Uterus (tissue), 4 donors: Measurements from ENCODE around the gene AMDHD1. TPM values are rescaled to one million over a fixed set of nuclear protein-coding genes. Genes with fewer than 3 reads are reported as not detected.

ENCODE experiments used
- DNase-seq, 2 donors: peaks; one replicate each; pipeline ENCODE4 v3.0.0-alpha.2; 2019 to 2020
- H3K27ac ChIP-seq, 2 donors: fragments of 200-600 bp; sonication (generic); 1 replicate in 1 of 2; 2 replicates in 1 of 2; pipeline ENCODE4 v1.5.1; 2016 to 2018
- H3K27me3 ChIP-seq, 2 donors: fragments of 200-600 bp; sonication (generic); one replicate each; pipeline ENCODE4 v1.5.1; 2018 to 2019; ENCODE audit warnings: control low read depth in 1 of 2
- H3K36me3 ChIP-seq, 2 donors: fragments of 200-600 bp; sonication (generic); one replicate each; pipeline ENCODE4 v1.5.1; 2019; ENCODE audit warnings: control low read depth in 1 of 2
- H3K4me1 ChIP-seq, 2 donors: fragments of 200-600 bp; sonication (generic); one replicate each; pipeline ENCODE4 v1.5.1; 2018 to 2019; ENCODE audit warnings: control low read depth in 1 of 2
- H3K4me3 ChIP-seq, 2 donors: fragments of 200-600 bp; sonication (generic); 1 replicate in 1 of 2; 2 replicates in 1 of 2; pipeline ENCODE4 v1.5.1; 2018 to 2019; ENCODE audit warnings: mild to moderate bottlenecking in 1 of 2
- H3K9me3 ChIP-seq, 2 donors: fragments of 200-600 bp; sonication (generic); one replicate each; pipeline ENCODE4 v1.5.1; 2019; ENCODE audit warnings: control low read depth in 1 of 2
- CTCF ChIP-seq, 4 experiments: fragments of 200-600 bp in 2 of 4; fragments of 450-650 bp in 2 of 4; sonication (generic) in 2 of 4; IDR thresholded peaks; one replicate each; pipeline ENCODE4 v1.5.1; 2016 to 2019; ENCODE audit warnings: antibody characterized with exemption in 4 of 4, mild to moderate bottlenecking in 2 of 4, moderate library complexity in 1 of 4
- POLR2A ChIP-seq, 2 donors: fragments of 450-650 bp; IDR thresholded peaks; one replicate each; pipeline ENCODE4 v1.6.1; 2016; ENCODE audit warnings: antibody characterized with exemption in 2 of 2, mild to moderate bottlenecking in 1 of 2, moderate library complexity in 1 of 2
- intact Hi-C: fragments of 100-400 bp; cut with DNase I; formaldehyde crosslinking; loops from one replicate; pipeline ENCODE4 v1.15.1; 2023; ENCODE audit warnings: low total_unique reads
- total RNA-seq, 4 donors: library from RNA; depleted of rRNA in 3 of 4; stranded (reverse); fragments of >200 nt in 3 of 4; gene quantifications; one replicate each; pipeline versions ENCODE4 v1.1.0 to v1.2.4, GENCODE V29; 2014 to 2023
- donor health status: DM: yes; HTN: yes; CAD: no.

AMDHD1 gene
- total RNA-seq, 4 donors from 2014 or later, result 0.26 to 1.8 (median 1.1) TPM; not detected in 1

GRCh38 chr12:95997911-95998510 is 54.9 kb downstream of the AMDHD1 start:
- Histone ChIP-seq H3K4me1 (no peaks in the 10 kb centered on the region), H3K27me3 (no peaks in the 10 kb centered on the region), H3K36me3 (no peaks in the 10 kb centered on the region), H3K4me3 (no peak overlapping the region), H3K9me3 (no peaks in the 10 kb centered on the region), H3K27ac (no peak overlapping the region)
- intact Hi-C loops, result no loop called here
- DNase-seq, result no peak
- TF ChIP-seq POLR2A (IDR thresholded peaks at IDR 0.05), result no peak
- TF ChIP-seq CTCF (IDR thresholded peaks at IDR 0.05), result no peak

- H3K9me3 ChIP-seq, result no peaks in the 10 kb centered on the region
- TF ChIP-seq CTCF (IDR thresholded peaks at IDR 0.05) (peak; percentile 38 to 60 (median 56)), POLR2A (IDR thresholded peaks at IDR 0.05) (no peak)
- no peak overlapping the region for H3K4me3 ChIP-seq
- H3K36me3 ChIP-seq, result no peaks in the 10 kb centered on the region
- no peaks in the 10 kb centered on the region for H3K4me1 ChIP-seq
- no peaks in the 10 kb centered on the region for H3K27me3 ChIP-seq
- no peak for DNase-seq
- intact Hi-C loops, result no loop called here
- H3K27ac ChIP-seq, result no peak overlapping the region
Measured at GRCh38 chr12:95998611-95999286, 55.6 kb downstream of the AMDHD1 start.

- no peak overlapping the region for H3K27ac ChIP-seq
- no peak overlapping the region for H3K4me3 ChIP-seq
- H3K36me3 ChIP-seq, result no peaks in the 10 kb centered on the region
- H3K9me3 ChIP-seq, result no peaks in the 10 kb centered on the region
- no peaks in the 10 kb centered on the region for H3K27me3 ChIP-seq
- H3K4me1 ChIP-seq, result no peaks in the 10 kb centered on the region
- no peak for TF ChIP-seq CTCF (IDR thresholded peaks at IDR 0.05)
- no peak for TF ChIP-seq POLR2A (IDR thresholded peaks at IDR 0.05)
- DNase-seq, result no peak
- intact Hi-C loops, result no loop called here
Measured at GRCh38 chr12:95999484-95999883, 56.4 kb downstream of the AMDHD1 start.

DNA sequence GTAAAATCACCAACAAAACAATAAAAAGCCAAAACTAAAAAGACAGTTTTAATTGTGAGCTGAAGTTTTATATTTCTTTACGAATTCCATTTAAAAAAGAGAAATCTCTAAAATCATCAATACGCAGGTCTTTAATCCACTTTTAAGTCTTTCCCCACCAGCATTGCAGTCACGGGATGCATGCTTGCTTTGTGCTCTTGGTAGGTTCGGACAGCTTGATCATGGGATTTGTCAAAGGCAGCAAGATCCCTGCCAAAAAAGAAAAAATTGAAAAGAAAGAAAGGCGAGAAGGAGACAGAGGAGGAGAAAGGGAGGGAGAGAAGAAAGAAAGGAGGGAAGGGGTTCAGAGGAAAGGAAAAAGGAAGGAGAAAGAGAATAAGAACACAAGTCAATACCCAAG is 57.7 kb downstream of the AMDHD1 start:
- no peak overlapping the region for H3K4me3 ChIP-seq
- H3K4me1 ChIP-seq, result no peaks in the 10 kb centered on the region
- H3K36me3 ChIP-seq, result no peaks in the 10 kb centered on the region
- intact Hi-C loops, result no loop called here
- no peak for TF ChIP-seq POLR2A (IDR thresholded peaks at IDR 0.05)
- TF ChIP-seq CTCF (IDR thresholded peaks at IDR 0.05), result no peak
- no peak overlapping the region for H3K27ac ChIP-seq
- H3K9me3 ChIP-seq, result no peaks in the 10 kb centered on the region
- DNase-seq, result no peak
- no peaks in the 10 kb centered on the region for H3K27me3 ChIP-seq

DNA sequence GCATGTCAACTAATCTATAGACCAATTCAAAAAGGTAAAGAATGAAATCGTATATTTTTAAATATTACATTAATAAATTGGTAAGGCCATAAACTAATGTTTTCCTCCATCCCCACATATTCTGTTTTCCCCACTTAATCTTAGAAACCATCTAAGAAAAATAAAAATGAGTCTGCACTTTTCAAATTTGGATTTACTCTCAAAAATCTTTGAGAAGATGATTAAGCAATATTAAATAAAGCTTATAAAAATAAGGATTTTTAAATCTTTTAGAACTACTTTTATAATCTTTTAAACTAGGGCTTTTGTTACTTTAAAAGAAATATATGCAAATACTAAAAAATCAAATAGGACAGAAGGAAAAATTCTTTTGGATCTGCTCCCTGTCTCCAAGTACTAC is 63.6 kb downstream of the AMDHD1 start:
- DNase-seq, result no peak
- Histone ChIP-seq H3K4me1 (no peaks in the 10 kb centered on the region), H3K27ac (no peak overlapping the region), H3K27me3 (no peaks in the 10 kb centered on the region), H3K9me3 (no peaks in the 10 kb centered on the region), H3K36me3 (no peaks in the 10 kb centered on the region), H3K4me3 (no peak overlapping the region)
- intact Hi-C loops, result no loop called here
- no peak for TF ChIP-seq POLR2A (IDR thresholded peaks at IDR 0.05)
- no peak for TF ChIP-seq CTCF (IDR thresholded peaks at IDR 0.05)
